Measurements from ENCODE around the gene VAV2.

DNA sequence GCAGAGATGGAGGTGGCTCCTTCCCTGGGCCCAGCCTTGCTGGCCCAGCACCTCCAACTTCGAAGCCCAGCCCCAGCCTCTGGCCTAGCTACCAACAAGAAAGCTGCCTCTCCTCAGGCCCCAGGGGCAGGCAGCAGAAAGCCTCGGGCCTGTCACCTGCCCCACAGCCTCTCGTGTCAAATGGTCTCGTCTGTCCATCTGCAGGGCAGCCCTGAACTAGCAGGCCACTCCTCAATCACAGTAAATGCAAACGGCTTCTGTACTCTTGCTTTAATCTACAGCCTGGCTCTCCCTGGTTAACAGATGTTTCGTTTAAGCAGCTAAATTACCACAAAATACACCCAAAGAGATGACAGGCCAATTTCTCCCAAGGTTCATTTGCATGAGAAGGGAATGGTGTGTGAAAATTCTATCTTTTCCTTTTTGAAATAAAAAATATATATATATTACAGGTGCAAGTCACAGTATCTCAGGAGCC, 21.5 kb downstream of the VAV2 start:
- TF ChIP-seq CEBPB (IDR thresholded peaks at IDR 0.05; ENCODE audit: low read depth, low read length) (no peak), RAD21 (IDR thresholded peaks at IDR 0.05; ENCODE audit: low read length) (no peak), POLR2A (IDR thresholded peaks at IDR 0.05; ENCODE audit: low read depth, low read length) (no peak)
- TF ChIP-seq, protein P1, sequence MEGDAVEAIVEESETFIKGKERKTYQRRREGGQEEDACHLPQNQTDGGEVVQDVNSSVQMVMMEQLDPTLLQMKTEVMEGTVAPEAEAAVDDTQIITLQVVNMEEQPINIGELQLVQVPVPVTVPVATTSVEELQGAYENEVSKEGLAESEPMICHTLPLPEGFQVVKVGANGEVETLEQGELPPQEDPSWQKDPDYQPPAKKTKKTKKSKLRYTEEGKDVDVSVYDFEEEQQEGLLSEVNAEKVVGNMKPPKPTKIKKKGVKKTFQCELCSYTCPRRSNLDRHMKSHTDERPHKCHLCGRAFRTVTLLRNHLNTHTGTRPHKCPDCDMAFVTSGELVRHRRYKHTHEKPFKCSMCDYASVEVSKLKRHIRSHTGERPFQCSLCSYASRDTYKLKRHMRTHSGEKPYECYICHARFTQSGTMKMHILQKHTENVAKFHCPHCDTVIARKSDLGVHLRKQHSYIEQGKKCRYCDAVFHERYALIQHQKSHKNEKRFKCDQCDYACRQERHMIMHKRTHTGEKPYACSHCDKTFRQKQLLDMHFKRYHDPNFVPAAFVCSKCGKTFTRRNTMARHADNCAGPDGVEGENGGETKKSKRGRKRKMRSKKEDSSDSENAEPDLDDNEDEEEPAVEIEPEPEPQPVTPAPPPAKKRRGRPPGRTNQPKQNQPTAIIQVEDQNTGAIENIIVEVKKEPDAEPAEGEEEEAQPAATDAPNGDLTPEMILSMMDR (conservative IDR thresholded peaks at IDR 0.05; ENCODE audit: low read depth, low read length): no peak
